ENCODE measurements around the gene CAMTA1. TPM values are rescaled to one million over a fixed set of nuclear protein-coding genes. Genes with fewer than 3 reads are reported as not detected.

The CAMTA1 gene
- total RNA-seq, 1 experiment from 2014 or later, result 85.2 TPM

GRCh38 chr1:7385471-7386225, 600.4 kb downstream of the CAMTA1 start:
- no peak for DNase-seq (ENCODE audit: low spot score)
- H3K27ac ChIP-seq (ENCODE audit: low read depth, low read length, poor library complexity, severe bottlenecking), result no peak overlapping the region
- no peak overlapping the region for H3K4me3 ChIP-seq (ENCODE audit: low read depth, low read length, poor library complexity, severe bottlenecking)
- intact Hi-C loops (cut with micrococcal nuclease; ENCODE audit: unreplicated experiment), result no loop called here
- no peaks in the 10 kb centered on the region for H3K9me3 ChIP-seq (ENCODE audit: low read depth, low read length, poor library complexity, severe bottlenecking)
- no TSS peak for BruUV-seq (replicated peaks)
- H3K27me3 ChIP-seq (replicated peaks; ENCODE audit: insufficient read depth, low read depth, low read length, poor library complexity), result no peaks in the 10 kb centered on the region
- no peaks in the 10 kb centered on the region for H3K4me1 ChIP-seq (ENCODE audit: insufficient read depth, low read length, poor library complexity, severe bottlenecking)
- no peak for TF ChIP-seq CTCF (conservative IDR thresholded peaks at IDR 0.05; ENCODE audit: low read depth, low read length)
- POLR2A ChIA-PET (ENCODE audit: low non-redundant PET), result no interaction called here
- CTCF ChIA-PET, result no interaction called here
- H3K36me3 ChIP-seq (ENCODE audit: insufficient read depth, low read length, poor library complexity, severe bottlenecking), result no peaks in the 10 kb centered on the region

DNA sequence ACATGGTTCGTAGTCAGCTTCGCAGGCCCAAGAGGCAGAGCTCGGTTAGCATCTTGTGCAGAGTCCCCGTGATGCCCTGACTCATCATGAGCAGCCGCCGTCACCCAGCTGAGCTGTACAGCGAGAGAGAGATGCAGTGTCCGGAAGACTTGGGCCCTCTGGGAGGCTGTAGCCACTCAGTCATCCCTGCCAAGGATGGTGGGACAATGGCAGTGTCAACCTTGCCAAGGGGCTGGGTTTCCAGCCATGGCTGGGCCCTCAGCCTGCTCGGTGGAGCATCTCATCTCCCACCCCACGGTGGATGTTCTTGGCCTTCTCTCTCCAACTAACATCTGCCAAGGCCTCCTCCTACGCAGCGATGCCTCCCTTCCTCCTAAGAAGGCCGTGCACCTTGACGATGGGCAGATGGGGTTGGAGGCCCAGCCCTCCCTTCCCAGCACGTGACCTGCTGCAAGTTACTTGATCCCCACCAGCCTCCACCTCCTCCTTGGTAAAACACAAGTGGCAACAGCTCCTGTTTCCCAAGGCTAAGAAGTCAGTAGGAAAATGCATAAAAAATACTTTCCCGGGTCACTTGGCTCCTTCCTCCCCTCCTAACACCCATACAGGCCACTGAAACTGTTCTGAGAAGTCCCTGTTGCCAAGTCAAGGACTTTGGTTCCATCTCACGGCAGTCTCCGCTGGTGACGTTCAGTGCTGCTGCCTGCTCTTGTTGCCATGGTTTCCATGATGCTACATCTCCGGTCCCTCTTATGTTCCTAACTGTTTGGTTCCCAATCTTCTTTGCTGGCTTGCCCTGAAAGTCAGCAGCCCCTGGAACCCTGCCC, 601.2 kb downstream of the CAMTA1 start:
- no peaks in the 10 kb centered on the region for H3K36me3 ChIP-seq (ENCODE audit: insufficient read depth, low read length, poor library complexity, severe bottlenecking)
- ChIA-PET POLR2A (ENCODE audit: low non-redundant PET) (no interaction called here), CTCF (no interaction called here)
- no peaks in the 10 kb centered on the region for H3K4me1 ChIP-seq (ENCODE audit: insufficient read depth, low read length, poor library complexity, severe bottlenecking)
- no TSS peak for BruUV-seq (replicated peaks)
- H3K27me3 ChIP-seq (replicated peaks; ENCODE audit: insufficient read depth, low read depth, low read length, poor library complexity), result no peaks in the 10 kb centered on the region
- no peak overlapping the region for H3K4me3 ChIP-seq (ENCODE audit: low read depth, low read length, poor library complexity, severe bottlenecking)
- H3K27ac ChIP-seq (ENCODE audit: low read depth, low read length, poor library complexity, severe bottlenecking), result no peak overlapping the region
- intact Hi-C loops (cut with micrococcal nuclease; ENCODE audit: unreplicated experiment), result no loop called here
- TF ChIP-seq EZH2 (IDR thresholded peaks at IDR 0.05; ENCODE audit: borderline replicate concordance, low read depth, low read length, poor library complexity, severe bottlenecking) (no peak), CTCF (conservative IDR thresholded peaks at IDR 0.05; ENCODE audit: low read depth, low read length) (no peak)
- no peaks in the 10 kb centered on the region for H3K9me3 ChIP-seq (ENCODE audit: low read depth, low read length, poor library complexity, severe bottlenecking)
- DNase-seq (ENCODE audit: low spot score), result no peak

- intact Hi-C loops (cut with micrococcal nuclease; ENCODE audit: unreplicated experiment), result no loop called here
- TF ChIP-seq CTCF (conservative IDR thresholded peaks at IDR 0.05; ENCODE audit: low read depth, low read length), result no peak
- no peak for TF ChIP-seq EZH2 (IDR thresholded peaks at IDR 0.05; ENCODE audit: borderline replicate concordance, low read depth, low read length, poor library complexity, severe bottlenecking)
- Histone ChIP-seq H3K27ac (ENCODE audit: low read depth, low read length, poor library complexity, severe bottlenecking) (no peak overlapping the region), H3K9me3 (ENCODE audit: low read depth, low read length, poor library complexity, severe bottlenecking) (no peaks in the 10 kb centered on the region), H3K36me3 (ENCODE audit: insufficient read depth, low read length, poor library complexity, severe bottlenecking) (no peaks in the 10 kb centered on the region), H3K4me1 (ENCODE audit: insufficient read depth, low read length, poor library complexity, severe bottlenecking) (no peaks in the 10 kb centered on the region), H3K4me3 (ENCODE audit: low read depth, low read length, poor library complexity, severe bottlenecking) (no peak overlapping the region), H3K27me3 (replicated peaks; ENCODE audit: insufficient read depth, low read depth, low read length, poor library complexity) (no peaks in the 10 kb centered on the region)
- no TSS peak for BruUV-seq (replicated peaks)
- no peak for DNase-seq (ENCODE audit: low spot score)
- CTCF ChIA-PET, result no interaction called here
- POLR2A ChIA-PET (ENCODE audit: low non-redundant PET), result no interaction called here
Measured at GRCh38 chr1:7387053-7387927, 602.0 kb downstream of the CAMTA1 start.

Measured in A673 (cell line).